Lung microvascular endothelial cell (primary cell): ENCODE measurements around the gene UHRF1. TPM values are rescaled to one million over a fixed set of nuclear protein-coding genes. Genes with fewer than 3 reads are reported as not detected.
"Not testable (repeated sequence)": the region's sequence is repeated elsewhere in the genome, so short reads cannot be mapped to it uniquely, and the experiment has no call there.

Source experiments
- DNase-seq, 2 donors: peaks; one replicate each; pipeline versions ENCODE4 v3.0.0 to v3.0.0-alpha.2; 2010; ENCODE audit warnings: low read depth in 2 of 2
- total RNA-seq: library from RNA; depleted of rRNA; stranded (reverse); fragments of >200 nt; gene quantifications from 2 replicates; pipeline ENCODE4 v1.2.1, GENCODE V29; 2014

Gene UHRF1
- total RNA-seq, 1 donor from 2014 or later, result 6.9 TPM

DNA sequence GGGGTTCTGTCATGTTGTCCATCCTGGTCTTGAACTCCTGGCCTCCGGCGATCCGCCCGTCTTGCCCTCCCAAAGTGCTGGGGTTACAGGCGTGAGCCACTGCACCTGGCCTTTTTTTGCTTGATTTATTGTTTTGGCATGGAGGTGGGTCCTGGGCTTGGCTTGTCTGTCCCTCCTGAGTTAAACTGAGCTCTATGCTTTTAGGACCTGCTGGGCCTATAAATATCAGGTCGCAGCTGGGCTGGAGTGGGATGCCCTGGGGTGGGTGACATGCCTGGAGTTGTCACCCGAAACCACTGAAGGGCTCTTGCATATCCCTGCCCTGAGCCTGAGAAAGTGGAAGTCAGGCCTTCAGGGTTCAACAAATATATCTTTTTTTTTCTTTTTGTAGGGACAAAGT lies 12.2 kb upstream of the UHRF1 start:
- DNase-seq, result no peak

DNA sequence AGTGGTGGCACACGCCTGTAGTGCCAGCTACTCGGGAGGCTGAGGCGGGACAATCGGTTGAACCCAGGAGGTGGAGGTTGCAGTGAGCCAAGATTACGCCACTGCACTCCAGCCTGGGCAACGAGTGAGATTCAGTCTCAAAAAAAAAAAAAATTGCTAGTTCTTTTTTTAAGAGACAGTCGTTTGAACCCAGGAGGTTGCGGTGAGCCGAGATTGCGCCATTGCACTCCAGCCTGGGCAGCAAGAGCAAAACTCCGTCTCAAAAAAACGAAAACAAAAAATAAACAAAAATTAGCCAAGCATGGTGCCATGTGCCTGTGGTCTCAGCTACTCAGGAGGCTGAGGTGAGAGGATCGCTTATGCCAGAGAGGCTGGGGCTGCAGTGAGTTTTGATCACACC lies 8.4 kb upstream of the UHRF1 start:
- DNase-seq, result not testable (repeated sequence)

DNA sequence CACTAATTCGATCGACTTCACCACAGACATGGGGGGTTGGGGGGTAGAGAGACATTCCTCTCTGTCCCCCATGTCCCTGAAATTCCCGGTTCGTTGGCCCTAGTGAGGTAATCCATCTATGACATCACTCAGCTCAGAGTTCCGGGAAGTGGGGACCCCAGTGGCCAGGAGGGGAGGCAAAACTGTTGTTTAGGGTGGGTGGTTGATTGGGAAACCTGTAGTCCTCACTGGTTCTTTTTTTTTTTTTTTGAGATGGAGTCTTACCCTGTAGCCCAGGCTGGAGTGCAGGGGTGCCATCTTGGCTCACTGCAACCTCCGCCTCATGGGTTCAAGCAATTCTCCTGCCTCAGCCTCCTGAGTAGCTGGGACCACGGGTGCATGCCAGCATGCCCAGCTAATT lies 6.5 kb upstream of the UHRF1 start, which contains the start of gene ARRDC5:
Gene ARRDC5 (minus strand): TSS at position 101 of the 400 bp plus-strand sequence. CDS start 71 bp downstream, at position 30.
- DNase-seq, result no peak

DNA sequence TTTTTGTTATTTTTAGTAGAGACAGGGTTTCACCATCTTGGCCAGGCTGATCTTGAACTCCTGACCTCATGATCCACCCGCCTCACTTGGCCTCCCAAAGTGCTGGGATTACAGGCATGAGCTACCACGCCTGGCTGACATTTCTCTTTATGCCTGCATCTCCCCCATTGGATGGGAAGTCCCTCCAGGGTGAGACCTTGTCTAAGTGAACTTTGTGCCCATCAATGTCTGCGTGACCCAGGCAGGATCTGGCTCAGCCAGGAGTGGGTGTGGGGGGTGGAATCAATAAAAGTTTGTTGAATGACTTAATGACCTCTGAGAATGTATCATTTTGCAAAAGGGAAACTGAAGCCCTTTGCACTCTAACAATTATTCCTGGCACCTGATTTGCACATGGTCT lies 4.8 kb upstream of the UHRF1 start:
- DNase-seq, result no peak

DNA sequence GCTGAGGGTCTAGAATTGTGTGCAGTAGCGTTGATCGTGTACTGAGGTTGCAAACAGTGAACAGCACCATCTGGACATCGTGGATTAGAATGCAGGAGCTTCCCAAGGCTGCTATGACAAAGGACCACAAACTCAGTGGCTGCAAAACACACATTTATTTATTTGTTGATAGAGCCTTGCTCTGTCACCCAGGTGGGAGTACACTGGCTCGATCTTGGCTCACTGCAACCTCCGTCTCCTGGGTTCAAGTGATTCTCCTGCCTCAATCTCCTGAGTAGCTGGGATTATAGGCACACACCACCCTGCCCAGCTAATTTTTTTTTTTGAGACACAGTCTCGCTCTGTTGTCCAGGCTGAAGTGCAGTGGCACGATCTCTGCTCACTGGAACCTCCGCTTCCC lies 2.3 kb upstream of the UHRF1 start:
- no peak for DNase-seq

DNA sequence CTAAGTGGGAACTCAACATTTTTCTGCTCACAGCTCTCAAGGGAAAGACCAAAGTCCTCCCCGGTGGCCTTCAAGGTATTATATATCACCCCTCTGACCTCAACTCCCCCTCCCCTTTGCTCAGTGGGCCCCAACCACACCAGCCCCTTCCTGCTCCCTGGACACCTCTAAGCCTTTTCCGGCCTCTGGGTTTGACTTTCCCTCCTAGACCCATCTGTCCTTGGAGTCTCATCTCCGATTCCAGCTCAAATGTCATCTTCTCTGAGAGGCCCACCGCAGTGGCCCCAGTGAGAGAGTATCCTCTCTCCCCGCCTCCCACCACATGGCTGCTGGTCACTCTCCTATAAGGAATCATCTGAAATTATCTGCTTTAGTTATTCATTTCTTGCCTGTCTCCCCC lies 941 bp upstream of the UHRF1 start:
- no peak for DNase-seq

DNA sequence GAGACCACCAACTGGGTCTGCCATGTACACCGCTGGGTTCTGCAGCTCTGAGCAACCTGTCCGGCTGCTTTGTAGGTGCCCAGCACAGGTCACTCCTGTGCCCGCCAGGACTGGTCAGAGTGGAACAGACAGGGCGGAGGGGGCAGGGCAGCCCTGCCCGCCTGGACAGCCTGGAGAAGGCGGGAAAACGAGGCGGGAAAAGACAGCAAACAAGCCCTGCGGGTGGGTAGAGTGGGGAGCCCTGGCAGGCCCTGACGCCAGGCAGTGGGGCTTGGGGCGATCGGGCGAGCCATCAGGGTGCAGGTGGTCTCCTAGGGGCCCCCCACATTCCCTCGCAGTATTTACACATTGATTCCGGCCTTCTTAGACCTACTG lies 533 bp upstream of the UHRF1 start:
- DNase-seq, result no peak

DNA sequence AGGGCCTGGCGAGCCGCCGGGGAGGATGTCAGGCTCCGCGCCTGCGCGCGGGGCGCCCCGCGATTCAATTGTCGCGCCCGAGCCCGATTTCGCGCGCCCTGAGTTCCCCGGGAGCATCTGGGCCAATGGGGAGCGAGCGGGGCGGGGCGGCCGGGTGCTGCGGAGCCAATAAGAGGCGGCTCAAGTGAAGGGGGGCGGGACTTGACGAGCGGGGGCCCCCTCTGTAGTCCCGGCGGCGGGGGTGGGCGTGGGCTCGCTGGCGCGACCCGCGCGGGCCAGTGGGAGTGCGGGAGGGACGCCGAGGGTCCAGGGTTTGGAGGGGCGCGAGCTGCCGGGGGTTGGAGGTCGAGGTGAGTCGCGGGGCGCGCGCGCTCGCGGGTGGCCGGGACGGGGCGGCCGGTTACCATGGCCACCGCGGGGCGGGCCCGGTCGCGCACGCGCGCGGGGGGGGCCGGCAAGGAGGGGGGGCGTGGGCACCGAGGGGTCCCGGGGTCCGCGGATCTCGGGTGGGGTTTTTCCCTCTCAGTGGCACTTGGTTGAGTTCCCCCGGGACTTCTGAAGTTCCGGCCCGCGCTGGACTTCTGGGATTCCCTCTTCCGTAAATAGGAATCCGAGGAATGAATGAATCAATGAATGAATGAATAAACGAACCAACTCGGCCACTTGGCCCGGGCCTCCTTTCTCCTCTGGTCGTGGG lies 744 bp downstream of the UHRF1 start:
- peak; percentile 91 for DNase-seq

DNA sequence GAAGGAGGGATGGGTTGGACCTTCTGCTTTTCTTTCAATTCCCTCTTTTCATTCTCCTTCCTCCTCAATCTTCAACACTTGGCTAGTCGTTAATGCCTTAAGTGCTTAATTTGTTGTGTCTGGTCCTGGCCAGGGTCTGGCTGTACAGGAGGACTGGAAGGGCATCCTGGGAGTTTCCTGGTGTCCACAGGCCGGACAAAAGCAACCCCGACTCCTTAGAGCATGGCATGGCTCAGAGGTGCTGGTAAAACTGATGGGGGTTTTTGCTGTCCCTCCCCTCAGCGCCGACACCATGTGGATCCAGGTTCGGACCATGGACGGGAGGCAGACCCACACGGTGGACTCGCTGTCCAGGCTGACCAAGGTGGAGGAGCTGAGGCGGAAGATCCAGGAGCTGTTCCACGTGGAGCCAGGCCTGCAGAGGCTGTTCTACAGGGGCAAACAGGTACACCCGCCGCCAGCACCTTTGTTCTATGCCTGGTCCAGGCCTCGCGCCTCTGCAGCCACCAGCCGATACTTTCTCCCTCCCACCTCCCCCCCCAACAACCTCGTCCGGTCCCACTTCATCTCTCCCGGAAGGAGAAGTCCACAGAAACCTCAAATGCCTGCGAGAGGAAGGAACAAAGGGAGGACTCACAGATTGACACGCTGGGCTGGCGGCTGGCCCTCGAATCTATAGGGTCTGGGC lies 1.4 kb downstream of the UHRF1 start:
- peak; percentile 20 to 65 for DNase-seq

DNA sequence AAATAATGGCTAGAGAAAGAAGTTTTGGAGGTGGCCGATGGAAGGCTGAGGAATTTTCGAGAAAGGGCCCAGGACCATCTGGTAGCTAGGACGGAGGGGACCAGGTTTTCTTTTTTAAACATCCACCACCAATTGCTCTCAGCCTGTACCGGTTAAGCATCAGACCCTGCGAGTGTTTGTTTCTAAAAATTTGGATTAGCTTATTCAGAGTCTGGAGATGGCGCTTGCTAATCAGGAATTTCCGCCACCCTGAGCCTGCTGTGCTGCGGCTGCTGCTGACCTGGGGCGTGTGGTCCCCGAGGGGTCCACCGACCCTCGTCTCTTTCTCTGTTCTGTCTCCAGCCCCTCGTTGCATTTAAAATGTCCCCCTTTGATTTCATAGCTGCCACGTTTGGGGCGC lies 2.0 kb downstream of the UHRF1 start:
- DNase-seq, result peak in 1 of 2 donors; percentile 17

DNA sequence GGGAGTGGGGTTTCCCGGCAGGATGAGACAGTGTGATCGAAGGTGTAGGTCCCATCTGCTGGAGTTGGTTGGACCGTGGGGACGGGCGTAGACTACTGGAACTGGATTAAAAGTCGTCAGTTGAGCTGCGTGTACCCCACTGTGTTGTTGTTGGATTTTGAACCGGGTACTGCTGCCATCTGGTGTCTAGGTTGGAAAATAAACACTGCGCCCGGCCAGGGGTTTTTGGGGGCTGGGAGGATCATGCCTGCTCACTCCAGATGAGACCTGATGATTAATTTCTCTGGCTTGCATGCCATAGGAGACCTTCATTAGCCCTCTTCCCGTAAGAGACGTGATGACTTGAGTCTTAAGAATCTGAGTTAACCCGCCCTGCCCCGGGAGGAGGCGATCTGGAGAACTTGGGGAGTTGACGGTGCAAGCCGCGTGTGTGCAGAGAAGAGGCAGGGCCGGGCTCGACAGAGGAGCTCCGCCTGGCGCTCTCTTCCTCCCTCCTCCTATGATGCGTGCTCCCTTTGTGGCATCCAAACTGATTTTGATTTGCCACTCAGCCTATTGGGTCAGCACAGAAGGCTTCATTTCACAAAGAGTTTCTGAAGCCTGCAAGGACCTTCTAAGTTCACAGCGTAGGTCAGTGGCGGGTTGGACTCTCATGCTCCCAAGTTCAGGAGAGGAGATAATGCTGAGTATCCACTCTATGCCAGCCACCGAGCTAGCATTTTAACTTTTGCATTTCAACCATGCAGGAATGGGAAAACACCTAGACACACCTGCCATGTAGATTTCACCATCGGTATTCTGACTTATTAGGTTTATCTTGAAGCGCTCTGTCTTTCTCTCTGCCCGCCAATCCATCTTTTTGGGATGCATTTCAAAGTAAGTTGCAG lies 2.7 kb downstream of the UHRF1 start:
- DNase-seq, result peak; percentile 81 to 96

DNA sequence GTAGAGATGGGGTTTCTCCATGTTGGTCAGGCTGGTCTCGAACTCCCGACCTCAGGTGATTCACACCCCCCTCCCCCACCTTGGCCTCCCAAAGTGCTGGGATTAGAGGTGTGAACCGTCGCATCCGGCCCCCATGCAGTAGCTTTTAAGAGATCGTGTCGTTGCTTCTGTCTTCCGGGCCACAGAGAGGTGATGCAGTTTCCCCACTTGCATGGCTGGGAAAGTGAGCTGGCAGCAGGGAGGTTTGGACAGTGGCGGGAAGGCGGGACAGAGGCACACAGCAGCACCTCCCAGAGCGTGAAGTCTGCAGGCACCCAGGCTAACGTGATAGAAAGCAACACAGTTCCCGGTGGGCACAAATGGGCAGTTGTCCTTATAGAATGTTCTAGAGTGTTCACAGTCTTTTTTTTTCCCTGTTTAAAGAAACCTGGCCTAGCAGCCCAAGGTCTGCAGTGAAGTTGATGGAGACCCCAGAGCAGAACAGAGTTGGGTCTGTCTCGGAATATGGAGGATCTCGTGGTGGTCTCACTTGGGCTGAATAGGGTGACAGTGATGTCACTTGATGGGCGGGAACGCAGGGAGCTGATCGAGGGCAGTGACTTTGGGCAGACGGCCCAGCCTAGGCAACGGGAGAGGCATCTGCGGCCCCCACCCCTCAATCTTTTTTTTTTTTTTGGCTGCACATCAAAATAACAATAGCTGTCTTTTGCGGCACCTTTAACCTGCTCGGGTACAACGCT lies 4.9 kb downstream of the UHRF1 start:
- no peak for DNase-seq

DNA sequence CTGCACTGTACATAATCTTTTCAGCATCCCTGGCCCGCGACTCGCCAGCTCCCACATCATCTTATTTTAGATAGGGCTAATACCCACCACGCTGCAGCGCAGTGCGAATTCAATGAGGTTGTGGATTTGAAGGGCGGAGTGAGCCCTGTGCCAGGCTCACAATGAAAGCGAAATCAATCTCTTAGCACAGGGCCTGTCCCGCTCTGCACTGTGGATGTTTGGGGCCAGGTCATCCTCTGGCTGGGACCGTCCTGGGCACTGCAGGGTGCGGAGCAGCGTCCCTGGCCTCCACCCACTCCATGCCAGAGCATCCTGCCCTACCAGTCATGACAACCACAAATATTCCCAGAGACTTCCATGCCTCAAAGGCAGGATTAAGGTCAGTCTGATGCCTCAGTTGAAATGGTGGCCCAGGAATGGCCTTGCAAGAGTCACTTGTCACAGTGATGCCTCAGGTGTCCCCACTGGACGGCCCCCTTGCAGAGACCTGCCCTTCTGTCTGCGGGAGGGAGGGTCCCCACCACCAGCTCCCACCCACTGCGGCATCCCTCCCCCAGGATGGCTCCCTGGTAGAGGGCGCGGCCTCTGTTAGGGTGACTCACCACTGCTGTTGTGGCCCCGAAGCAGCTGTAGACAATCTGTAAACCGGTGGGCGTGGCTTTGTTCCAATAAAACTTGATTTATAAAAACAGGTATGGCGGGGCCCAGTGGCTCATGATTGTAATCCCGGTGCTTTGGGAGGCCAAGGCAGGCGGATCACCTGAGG lies 5.6 kb downstream of the UHRF1 start:
- peak; percentile 48 to 73 for DNase-seq

DNA sequence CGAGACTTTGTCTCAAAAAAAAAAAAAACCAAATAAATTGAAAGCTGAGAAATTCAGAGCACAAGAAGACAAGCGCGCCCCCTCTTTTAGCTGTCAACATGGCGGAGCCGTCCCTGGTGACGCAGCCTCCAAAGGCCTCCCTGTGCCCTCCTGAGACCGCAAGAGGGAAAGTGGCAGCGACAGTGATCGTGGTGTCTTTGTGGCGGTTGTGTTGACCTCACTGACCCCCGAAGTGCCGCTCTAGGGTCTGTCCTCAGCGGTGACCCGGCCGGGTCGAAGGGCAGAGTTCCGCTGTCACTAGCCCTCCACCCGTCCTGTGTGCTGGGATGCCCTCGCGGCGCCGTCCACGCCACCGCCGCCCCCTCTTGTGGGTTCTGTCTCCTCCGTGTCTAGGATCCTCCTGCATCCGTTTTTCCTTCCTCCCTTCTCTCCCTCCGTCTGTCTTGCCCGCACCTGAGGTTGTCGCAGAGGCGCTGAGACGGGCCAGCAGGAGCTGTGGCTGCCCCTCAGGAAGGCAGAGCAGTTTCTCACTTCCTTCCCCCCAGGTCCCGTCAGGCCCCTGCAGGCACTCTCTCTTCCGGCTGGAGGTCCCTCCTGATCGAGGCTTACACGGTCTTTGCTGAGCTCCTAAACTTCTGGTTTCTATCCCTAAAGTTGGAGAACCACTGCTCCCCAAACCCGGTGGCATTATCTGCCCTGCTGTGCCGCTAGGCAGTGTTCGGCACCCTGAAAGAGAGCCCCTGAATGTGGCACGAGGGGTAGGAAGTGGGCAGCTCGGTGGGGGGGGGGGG lies 7.2 kb downstream of the UHRF1 start:
- DNase-seq, result peak in 1 of 2 donors; percentile 31

DNA sequence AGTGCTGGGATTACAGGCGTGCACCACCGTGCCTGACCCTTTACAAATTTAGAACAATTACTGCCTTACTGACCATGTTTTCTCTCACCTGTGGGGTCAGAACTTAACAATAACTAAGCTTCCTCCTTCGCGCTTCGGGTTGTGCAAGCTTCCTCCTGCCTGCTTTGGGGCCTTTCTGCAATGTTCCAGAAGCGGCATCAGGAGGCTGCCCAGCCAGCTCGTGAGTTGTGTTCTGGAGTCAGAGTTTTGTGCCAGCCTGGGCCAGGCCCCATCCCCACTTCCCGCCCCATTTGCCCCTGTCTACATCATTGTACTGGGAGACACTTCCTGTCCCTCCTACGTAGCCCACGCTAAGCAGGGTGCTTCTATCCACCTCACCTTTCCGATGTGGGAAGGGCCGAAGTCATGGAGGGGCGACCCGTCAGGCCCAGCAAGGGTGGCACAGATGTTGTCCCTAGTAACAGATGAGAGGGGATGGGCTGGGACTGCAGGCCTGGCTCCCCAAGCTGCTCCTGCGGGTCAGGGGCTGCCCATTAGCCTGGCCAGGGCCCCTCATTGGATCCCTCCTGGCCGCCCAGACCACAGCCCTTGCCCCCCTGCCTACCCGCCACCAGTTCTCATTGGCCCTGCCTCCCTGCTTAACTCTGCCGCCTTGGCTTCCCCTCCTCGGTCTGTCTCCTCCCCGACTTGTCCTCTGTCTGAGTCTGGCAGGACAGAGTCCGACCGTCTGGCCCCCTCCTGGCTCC lies 13.4 kb downstream of the UHRF1 start:
- peak in 1 of 2 donors; percentile 42 for DNase-seq

DNA sequence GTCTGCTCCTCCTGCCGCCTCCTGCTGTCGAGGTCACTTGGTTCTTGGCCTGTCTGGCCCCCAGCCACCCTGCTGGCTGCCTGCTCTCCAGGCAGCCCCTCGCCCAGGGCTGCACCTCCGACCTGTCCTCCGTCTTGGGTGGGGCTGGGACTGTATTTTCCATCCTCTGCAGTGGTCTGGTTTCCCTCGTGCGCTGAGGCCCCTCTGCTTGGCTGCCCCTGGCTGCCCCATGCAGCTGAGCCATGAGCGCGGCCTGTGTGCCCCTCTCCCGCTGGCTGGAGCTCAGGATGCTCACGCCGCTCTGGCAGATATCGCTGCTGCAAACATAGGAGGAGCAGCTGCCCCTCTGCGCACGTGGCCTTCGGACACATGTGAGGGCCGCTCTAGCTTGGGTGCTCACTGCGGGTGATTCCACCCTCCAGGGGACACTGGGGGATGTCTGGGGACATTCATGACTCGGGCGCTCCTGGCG lies 14.0 kb downstream of the UHRF1 start:
- DNase-seq, result no peak

DNA sequence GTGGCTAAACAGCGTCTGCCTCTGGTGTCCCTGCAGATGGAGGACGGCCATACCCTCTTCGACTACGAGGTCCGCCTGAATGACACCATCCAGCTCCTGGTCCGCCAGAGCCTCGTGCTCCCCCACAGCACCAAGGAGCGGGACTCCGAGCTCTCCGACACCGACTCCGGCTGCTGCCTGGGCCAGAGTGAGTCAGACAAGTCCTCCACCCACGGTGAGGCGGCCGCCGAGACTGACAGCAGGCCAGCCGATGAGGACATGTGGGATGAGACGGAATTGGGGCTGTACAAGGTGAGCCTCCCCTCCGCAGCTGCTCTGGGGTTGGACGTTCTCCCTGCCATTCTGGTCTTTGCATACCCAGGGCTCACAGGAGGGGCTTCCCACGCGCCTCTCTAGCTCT lies 19.9 kb downstream of the UHRF1 start:
- DNase-seq, result no peak

DNA sequence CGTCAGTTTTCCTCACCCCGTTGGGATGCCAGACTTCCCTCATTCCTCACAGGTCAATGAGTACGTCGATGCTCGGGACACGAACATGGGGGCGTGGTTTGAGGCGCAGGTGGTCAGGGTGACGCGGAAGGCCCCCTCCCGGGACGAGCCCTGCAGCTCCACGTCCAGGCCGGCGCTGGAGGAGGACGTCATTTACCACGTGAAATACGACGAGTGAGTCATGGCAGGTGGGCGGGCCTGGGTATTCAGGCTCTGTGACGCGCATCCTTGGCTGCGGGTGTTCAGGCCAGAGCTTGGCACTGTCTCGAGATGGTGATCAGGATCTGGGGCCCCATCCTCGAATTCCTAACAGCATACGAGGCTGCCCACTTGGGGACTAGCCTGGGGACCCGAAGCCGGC lies 21.4 kb downstream of the UHRF1 start:
- no peak for DNase-seq

DNA sequence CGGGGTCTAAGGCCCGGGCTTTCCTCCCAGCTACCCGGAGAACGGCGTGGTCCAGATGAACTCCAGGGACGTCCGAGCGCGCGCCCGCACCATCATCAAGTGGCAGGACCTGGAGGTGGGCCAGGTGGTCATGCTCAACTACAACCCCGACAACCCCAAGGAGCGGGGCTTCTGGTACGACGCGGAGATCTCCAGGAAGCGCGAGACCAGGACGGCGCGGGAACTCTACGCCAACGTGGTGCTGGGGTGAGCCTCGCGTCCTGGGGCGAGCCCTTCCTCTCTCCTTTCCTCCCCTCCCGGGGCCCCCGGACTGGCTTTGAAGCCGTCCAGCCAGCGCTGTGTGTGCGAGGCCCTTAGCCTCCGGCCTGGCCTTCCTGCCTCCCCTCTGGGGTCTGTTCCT lies 23.4 kb downstream of the UHRF1 start:
- DNase-seq, result no peak
